ENCODE results near the gene TAF10.

DNA sequence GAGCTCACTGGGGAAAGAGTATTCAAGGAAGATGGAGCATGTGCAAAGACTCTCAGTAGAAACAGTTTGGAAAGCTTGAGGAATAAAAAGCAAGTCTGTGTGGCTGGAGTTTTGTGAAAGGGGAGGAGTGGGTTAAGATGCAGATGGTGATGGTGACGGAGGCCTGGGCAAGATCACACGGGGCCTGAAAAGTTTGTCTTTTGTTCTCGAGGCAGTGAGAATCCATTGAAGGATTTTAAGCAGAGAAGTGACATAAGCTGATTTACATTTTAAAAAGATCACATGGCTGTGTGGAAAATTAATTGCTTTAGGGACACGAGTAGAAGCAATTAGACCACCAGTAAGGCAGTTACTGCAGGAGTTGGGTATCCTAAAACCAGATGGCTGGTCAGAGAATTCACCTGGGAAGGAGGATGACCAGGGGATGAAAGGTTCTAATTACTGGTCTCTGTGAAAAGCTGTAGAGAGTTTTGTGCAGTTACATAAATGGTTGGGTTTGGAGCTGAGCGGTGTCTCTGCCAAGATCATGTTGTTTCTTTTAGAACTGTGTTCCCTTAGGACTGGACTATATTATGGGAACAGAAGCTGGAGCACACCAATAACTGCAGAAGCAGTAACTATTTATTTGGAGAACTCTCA is 15.7 kb downstream of the TAF10 start:
- TF ChIP-seq FOXM1 (IDR thresholded peaks at IDR 0.05; ENCODE audit: borderline replicate concordance), result no peak
- no peak for TF ChIP-seq BHLHE40 (IDR thresholded peaks at IDR 0.05; ENCODE audit: borderline replicate concordance)
- no peak for TF ChIP-seq TARDBP (IDR thresholded peaks at IDR 0.05)
- no peak for TF ChIP-seq ELF4 (IDR thresholded peaks at IDR 0.05)
- TF ChIP-seq FOXK2 (IDR thresholded peaks at IDR 0.05), result no peak
- no peak for TF ChIP-seq NFRKB (IDR thresholded peaks at IDR 0.05)
- TF ChIP-seq, protein P1, sequence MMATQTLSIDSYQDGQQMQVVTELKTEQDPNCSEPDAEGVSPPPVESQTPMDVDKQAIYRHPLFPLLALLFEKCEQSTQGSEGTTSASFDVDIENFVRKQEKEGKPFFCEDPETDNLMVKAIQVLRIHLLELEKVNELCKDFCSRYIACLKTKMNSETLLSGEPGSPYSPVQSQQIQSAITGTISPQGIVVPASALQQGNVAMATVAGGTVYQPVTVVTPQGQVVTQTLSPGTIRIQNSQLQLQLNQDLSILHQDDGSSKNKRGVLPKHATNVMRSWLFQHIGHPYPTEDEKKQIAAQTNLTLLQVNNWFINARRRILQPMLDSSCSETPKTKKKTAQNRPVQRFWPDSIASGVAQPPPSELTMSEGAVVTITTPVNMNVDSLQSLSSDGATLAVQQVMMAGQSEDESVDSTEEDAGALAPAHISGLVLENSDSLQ (IDR thresholded peaks at IDR 0.05), result no peak
- TF ChIP-seq FOXA1 (IDR thresholded peaks at IDR 0.05), result no peak

Measured in HEK293T (cell line).